K562 (cell line): Measurements from ENCODE around the gene RAI14. TPM values are rescaled to one million over a fixed set of nuclear protein-coding genes. Genes with fewer than 3 reads are reported as not detected.
A peak's percentile ranks its signal among the peaks of the same experiment; 100 is the strongest.

ENCODE experiments used
- ATF7 ChIP-seq: fragments of 450-650 bp; IDR thresholded peaks from 2 replicates; pipeline ENCODE4 v1.7.1; 2014; ENCODE audit warnings: mild to moderate bottlenecking, moderate library complexity
- CBX3 ChIP-seq, 2 experiments: IDR thresholded peaks; 1 replicate in 1 of 2; 2 replicates in 1 of 2; pipeline ENCODE4 v1.6.1; 2012; ENCODE audit warnings: inconsistent platforms in 2 of 2, low read length in 2 of 2, borderline replicate concordance in 1 of 2, control low read depth in 1 of 2
- CREM ChIP-seq: IDR thresholded peaks from 2 replicates; pipeline ENCODE4 v1.6.1; 2014; ENCODE audit warnings: antibody characterized with exemption, low read depth
- CTBP1 ChIP-seq: fragments of 450-650 bp; IDR thresholded peaks from 2 replicates; pipeline ENCODE4 v1.6.1; 2016; ENCODE audit warnings: borderline replicate concordance
- E2F1 ChIP-seq: sonication (generic); formaldehyde crosslinking; IDR thresholded peaks from 2 replicates; pipeline ENCODE4 v1.8.1; 2023; ENCODE audit warnings: mild to moderate bottlenecking, missing genetic modification reagents, moderate library complexity
- ELK3 ChIP-seq: fragments of 450-650 bp; formaldehyde crosslinking; IDR thresholded peaks from 2 replicates; pipeline ENCODE4 v1.4.0; 2020; ENCODE audit warnings: mild to moderate bottlenecking
- EP300 ChIP-seq: IDR thresholded peaks from 2 replicates; pipeline ENCODE4 v1.6.1; 2012; ENCODE audit warnings: low read length, improper control_type of control experiment
- FOXK2 ChIP-seq, 2 experiments: fragments of 450-650 bp; IDR thresholded peaks in 1 of 2; conservative IDR thresholded peaks in 1 of 2; 2 replicates each; pipeline ENCODE4 v1.6.1; 2016; ENCODE audit warnings: low read depth in 2 of 2, mild to moderate bottlenecking in 1 of 2
- GATAD2B ChIP-seq: fragments of 450-650 bp; IDR thresholded peaks from 2 replicates; pipeline ENCODE4 v1.6.1; 2017; ENCODE audit warnings: mild to moderate bottlenecking, borderline replicate concordance
- L3MBTL2 ChIP-seq: fragments of 450-650 bp; IDR thresholded peaks from 2 replicates; pipeline ENCODE4 v1.6.1; 2016; ENCODE audit warnings: mild to moderate bottlenecking, moderate library complexity
- NRF1 ChIP-seq, 2 experiments: fragments of 450-650 bp; IDR thresholded peaks in 1 of 2; conservative IDR thresholded peaks in 1 of 2; 2 replicates each; pipeline ENCODE4 v1.6.1; 2014; ENCODE audit warnings: mild to moderate bottlenecking in 2 of 2
- RBBP5 ChIP-seq: fragments of 200-600 bp; sonication (generic); IDR thresholded peaks from 2 replicates; pipeline ENCODE4 v1.6.1; 2012; ENCODE audit warnings: borderline replicate concordance, mild to moderate bottlenecking, low read length, control low read depth, inconsistent platforms; ENCODE audit not compliant: insufficient read depth, poor library complexity, severe bottlenecking
- RBM25 ChIP-seq: fragments of 200-400 bp; formaldehyde crosslinking; IDR thresholded peaks from 2 replicates; pipeline ENCODE4 v1.6.1; 2018; ENCODE audit warnings: low read length, low read depth, moderate library complexity; ENCODE audit not compliant: severe bottlenecking
- SFPQ ChIP-seq: fragments of 200-400 bp; formaldehyde crosslinking; IDR thresholded peaks from 2 replicates; pipeline ENCODE4 v1.6.1; 2017; ENCODE audit warnings: mild to moderate bottlenecking, low read depth, low read length, moderate library complexity
- SP1 ChIP-seq: sonication (generic); formaldehyde crosslinking; IDR thresholded peaks from 2 replicates; pipeline ENCODE4 v1.8.1; 2022; ENCODE audit warnings: mild to moderate bottlenecking, missing genetic modification reagents
- SPI1 ChIP-seq: IDR thresholded peaks from 2 replicates; pipeline ENCODE4 v1.6.1; 2011; ENCODE audit warnings: low read depth, low read length, control low read depth, borderline replicate concordance
- STAT6 ChIP-seq: sonication (generic); formaldehyde crosslinking; IDR thresholded peaks from 2 replicates; pipeline ENCODE4 v1.8.1; 2023; ENCODE audit warnings: mild to moderate bottlenecking, missing genetic modification reagents
- ZFX ChIP-seq: sonication (generic); formaldehyde crosslinking; IDR thresholded peaks from 2 replicates; pipeline ENCODE4 v1.8.0; 2022; ENCODE audit warnings: mild to moderate bottlenecking, missing genetic modification reagents, moderate library complexity
- ZNF124 ChIP-seq: sonication (generic); formaldehyde crosslinking; IDR thresholded peaks from 2 replicates; pipeline ENCODE4 v1.8.1; 2022; ENCODE audit warnings: missing genetic modification reagents
- ZNF140 ChIP-seq: fragments of 250-450 bp; sonication (Bioruptor Pico); IDR thresholded peaks from 2 replicates; pipeline ENCODE4 v1.8.0; 2021; ENCODE audit warnings: moderate library complexity, mild to moderate bottlenecking, inconsistent platforms
- ZNF239 ChIP-seq: fragments of 250-450 bp; sonication (Bioruptor Pico); IDR thresholded peaks from 2 replicates; pipeline ENCODE4 v1.4.0; 2020; ENCODE audit warnings: mild to moderate bottlenecking
- ZNF316 ChIP-seq: fragments of 450-650 bp; IDR thresholded peaks from 2 replicates; pipeline ENCODE4 v1.6.1; 2016
- polyA plus RNA-seq, 8 experiments: library from polyadenylated mRNA; depleted of rRNA in 4 of 8; stranded (reverse) in 5 of 8; unstranded in 3 of 8; fragments of >200 nt; fragmentation: Nextera tagmentation in 2 of 8; fragmentation: Illumina TruSeq in 1 of 8; extraction: Ambion mirVana in 2 of 8; extraction: Trizol in 1 of 8; gene quantifications; 2 replicates each; pipeline versions ENCODE4 v1.2.1 to v1.2.3, GENCODE V29; 2011 to 2014; ENCODE audit warnings: inconsistent platforms in 1 of 8, missing spikeins in 1 of 8
- total RNA-seq, 7 experiments: library from RNA; depleted of rRNA in 6 of 7; stranded (reverse); fragments of >200 nt in 6 of 7; fragmentation: Illumina TruSeq in 2 of 7; extraction: Trizol in 2 of 7; gene quantifications; 2 replicates each; pipeline versions ENCODE4 v1.2.1 to v1.2.3, GENCODE V29; 2011 to 2021; ENCODE audit warnings: low replicate concordance in 1 of 7

Gene RAI14
- total and polyA plus RNA-seq, 9 of the 15 experiments (the other 6 are each of a cell fraction or from before 2014, with no cell fraction given), result 11.3 to 82.5 (median 34.8) TPM

GRCh38 chr5:34731435-34732232, 75.5 kb downstream of the RAI14 start (continued):
- TF ChIP-seq ELK3 (CRISPR knock-in tag), result no peak
- TF ChIP-seq EP300, result no peak
- peak; percentile 32; the same call in 1 of the 2 replicates for TF ChIP-seq ATF7
- TF ChIP-seq RBM25, result no peak
- TF ChIP-seq SPI1, result peak; percentile 100
- TF ChIP-seq ZNF239 (CRISPR knock-in tag), result no peak
- TF ChIP-seq ZNF316, result no peak
- no peak for TF ChIP-seq ZNF124 (CRISPR knock-in tag)
- no peak for TF ChIP-seq SFPQ
- TF ChIP-seq ZNF140, result no peak
- no peak for TF ChIP-seq CBX3 (IDR thresholded peaks at IDR 0.05; ENCODE audit: borderline replicate concordance in 1 of 2, low read length in 2 of 2)
- 0 out of 2 replicates have a peak, but pooled peaks have one; percentile 22 for TF ChIP-seq CTBP1
- TF ChIP-seq NRF1 (conservative IDR thresholded peaks at IDR 0.05 in 1 of 2, IDR thresholded peaks at IDR 0.05 in 1 of 2), result peak; percentile 70 to 79
- no peak for TF ChIP-seq GATAD2B
- no peak for TF ChIP-seq SP1 (CRISPR knock-in tag)
- TF ChIP-seq ZFX (CRISPR knock-in tag), result peak; percentile 65
- TF ChIP-seq L3MBTL2, result 0 out of 2 replicates have a peak, but pooled peaks have one; percentile 41
- TF ChIP-seq CREM, result no peak
- peak in 1 of 2 experiments; percentile 23; a peak in 1 of 4 replicates for TF ChIP-seq FOXK2 (conservative IDR thresholded peaks at IDR 0.05 in 1 of 2, IDR thresholded peaks at IDR 0.05 in 1 of 2; ENCODE audit: low read depth in 2 of 2)
- TF ChIP-seq STAT6 (CRISPR knock-in tag), result no peak
- TF ChIP-seq RBBP5, result peak; percentile 24
- TF ChIP-seq E2F1 (CRISPR knock-in tag), result no peak
